ENCODE results near the gene LAMC3. TPM values are rescaled to one million over a fixed set of nuclear protein-coding genes. Genes with fewer than 3 reads are reported as not detected.

The LAMC3 gene
- polyA plus RNA-seq, 1 donor from 2014 or later, result 0.04 TPM

DNA sequence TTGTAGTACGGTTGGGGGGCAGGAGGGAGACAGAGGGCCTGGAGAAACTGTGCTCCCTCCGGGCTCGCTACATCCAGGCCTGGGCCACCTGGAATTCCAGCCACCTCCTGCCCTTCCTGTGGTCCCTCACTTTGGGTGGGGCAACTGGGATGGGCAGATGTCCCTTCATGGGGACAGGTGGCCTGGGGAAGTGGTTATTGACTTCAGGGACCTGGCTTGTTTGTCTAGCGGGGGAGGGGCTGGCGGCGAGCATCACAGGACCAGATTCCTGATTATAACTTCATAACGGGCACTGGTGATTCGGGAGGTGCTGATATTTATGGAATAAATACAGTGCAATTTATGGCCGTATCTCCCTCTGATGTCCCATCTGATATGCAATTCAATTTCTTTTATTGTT, 20.1 kb upstream of the LAMC3 start:
- Histone ChIP-seq H3K27me3 (ENCODE audit: insufficient read depth, low read depth, low read length) (no peaks in the 10 kb centered on the region), H3K9me3 (ENCODE audit: low read length) (no peaks in the 10 kb centered on the region), H3K9ac (ENCODE audit: low read length) (no peak overlapping the region)

GRCh38 chr9:130989391-130989790, 19.6 kb upstream of the LAMC3 start:
- H3K36me3 ChIP-seq (ENCODE audit: insufficient read depth, low read length), result no peaks in the 10 kb centered on the region
- no peak overlapping the region for H2AFZ ChIP-seq (ENCODE audit: low read depth, low read length)
- H3K9ac ChIP-seq (ENCODE audit: low read length), result no peak overlapping the region
- no peaks in the 10 kb centered on the region for H3F3A ChIP-seq (ENCODE audit: insufficient read depth, low read length, poor library complexity, severe bottlenecking)
- no peaks in the 10 kb centered on the region for H3K27me3 ChIP-seq (ENCODE audit: insufficient read depth, low read depth, low read length)
- no peaks in the 10 kb centered on the region for H3K9me3 ChIP-seq (ENCODE audit: low read length)
- H3K27ac ChIP-seq (ENCODE audit: low read length), result no peak overlapping the region
- no peaks in the 10 kb centered on the region for H3K9me2 ChIP-seq (ENCODE audit: insufficient read depth, low read length)
- no peaks in the 10 kb centered on the region for H4K20me1 ChIP-seq (ENCODE audit: insufficient read depth)
- H3K79me2 ChIP-seq (replicated peaks; ENCODE audit: insufficient read depth, low read length), result no peaks in the 10 kb centered on the region
- no peak overlapping the region for H3K4me2 ChIP-seq (ENCODE audit: low read length)
- H3K4me3 ChIP-seq (ENCODE audit: low read length), result no peak overlapping the region
- TF ChIP-seq SMC3 (conservative IDR thresholded peaks at IDR 0.05; ENCODE audit: poor library complexity) (no peak), EZH2 (IDR thresholded peaks at IDR 0.05; ENCODE audit: borderline replicate concordance, insufficient read depth, low read length, poor library complexity, severe bottlenecking) (no peak), CTCF (IDR thresholded peaks at IDR 0.05; ENCODE audit: poor library complexity, severe bottlenecking) (no peak), EP300 (conservative IDR thresholded peaks at IDR 0.05; ENCODE audit: poor library complexity, severe bottlenecking) (no peak), RAD21 (conservative IDR thresholded peaks at IDR 0.05) (no peak), REST (IDR thresholded peaks at IDR 0.05; ENCODE audit: borderline replicate concordance) (no peak)

More for the DNA sequence above, 20.1 kb upstream of the LAMC3 start:
- H3K9me2 ChIP-seq (ENCODE audit: insufficient read depth, low read length), result no peaks in the 10 kb centered on the region
- TF ChIP-seq POLR2AphosphoS5 (IDR thresholded peaks at IDR 0.05) (no peak), SMC3 (conservative IDR thresholded peaks at IDR 0.05; ENCODE audit: poor library complexity) (no peak), RAD21 (conservative IDR thresholded peaks at IDR 0.05) (no peak), EZH2 (IDR thresholded peaks at IDR 0.05; ENCODE audit: borderline replicate concordance, insufficient read depth, low read length, poor library complexity, severe bottlenecking) (no peak), MXI1 (conservative IDR thresholded peaks at IDR 0.05; ENCODE audit: poor library complexity, severe bottlenecking) (no peak), CTCF (IDR thresholded peaks at IDR 0.05; ENCODE audit: poor library complexity, severe bottlenecking) (no peak), REST (IDR thresholded peaks at IDR 0.05; ENCODE audit: borderline replicate concordance) (no peak), EP300 (conservative IDR thresholded peaks at IDR 0.05; ENCODE audit: poor library complexity, severe bottlenecking) (no peak), TAF1 (IDR thresholded peaks at IDR 0.05; ENCODE audit: low read depth) (no peak)
- H3K4me3 ChIP-seq (ENCODE audit: low read length), result no peak overlapping the region
- no peaks in the 10 kb centered on the region for H4K20me1 ChIP-seq (ENCODE audit: insufficient read depth)
- no peak overlapping the region for H3K27ac ChIP-seq (ENCODE audit: low read length)
- H3K36me3 ChIP-seq (ENCODE audit: insufficient read depth, low read length), result no peaks in the 10 kb centered on the region
- H3K79me2 ChIP-seq (replicated peaks; ENCODE audit: insufficient read depth, low read length), result no peaks in the 10 kb centered on the region
- H3F3A ChIP-seq (ENCODE audit: insufficient read depth, low read length, poor library complexity, severe bottlenecking), result no peaks in the 10 kb centered on the region
- no peak overlapping the region for H2AFZ ChIP-seq (ENCODE audit: low read depth, low read length)
- H3K4me2 ChIP-seq (ENCODE audit: low read length), result no peak overlapping the region

Measured in neural cell (in vitro differentiated cells).